ENCODE measurements around the gene DPEP3. TPM values are rescaled to one million over a fixed set of nuclear protein-coding genes. Genes with fewer than 3 reads are reported as not detected.
A peak's percentile ranks its signal among the peaks of the same experiment; 100 is the strongest.

The DPEP3 gene
- total and polyA plus RNA-seq, 10 of the 15 experiments (the other 5 are each of a cell fraction or from before 2014, with no cell fraction given) = not detected

GRCh38 chr16:67969254-67970039 is 10.9 kb downstream of the DPEP3 start:
- ChIA-PET CTCF (interaction anchor here (0.6 to 0.9 kb wide), 4 partner anchors 16 to 86 kb away, joined by 3 to 4 read pairs (median 4); no protein-coding TSS in a partner anchor), SMC1A (ENCODE audit: uncharacterized antibody, unreplicated experiment) (interaction anchor here (1.3 kb wide), 1 partner anchor 68 kb away, joined by 3 read pairs; no protein-coding TSS in a partner anchor), RAD21 (ENCODE audit: unreplicated experiment) (interaction anchor here (1.0 to 2.0 kb wide), 3 partner anchors 15 to 105 kb away, joined by 3 to 10 read pairs (median 3); partner anchors contain the start of gene PSMB10), POLR2A (interaction anchor here (0.6 to 1.4 kb wide), 8 partner anchors 12 to 105 kb away, joined by 3 to 7 read pairs (median 4); partner anchors contain the start of gene PSMB10)
- FAIRE-seq (no peak), ATAC-seq (no peak; the same call in 1 of the 3 replicates), DNase-seq (ENCODE audit: low read depth, low spot score) (no peak)
- H3K9me3 ChIP-seq (replicated peaks; ENCODE audit: control insufficient read depth, insufficient read depth, low read length) = no peaks in the 10 kb centered on the region
- no peak for TF ChIP-seq BRCA1 (IDR thresholded peaks at IDR 0.05; ENCODE audit: low read depth, low read length)
- TF ChIP-seq ZNF384 (IDR thresholded peaks at IDR 0.05; ENCODE audit: borderline replicate concordance, low read depth, low read length) = peak; percentile 62; the same call in 1 of the 2 replicates
- TF ChIP-seq NR2C2 (IDR thresholded peaks at IDR 0.05; ENCODE audit: borderline replicate concordance, control insufficient read depth, insufficient read length, low read depth) = no peak
- peak overlapping the region; percentile 76 for H3K27ac ChIP-seq (ENCODE audit: control insufficient read depth, insufficient read depth)
- peak overlapping the region; percentile 83 for H3K9ac ChIP-seq (ENCODE audit: control insufficient read depth, insufficient read depth, low read length)
- no peaks in the 10 kb centered on the region for H3K27me3 ChIP-seq (replicated peaks in 1 of 2; ENCODE audit: control insufficient read depth in 2 of 2, insufficient read depth in 2 of 2, low read length in 1 of 2)
- WGBS (ENCODE audit: insufficient coverage, insufficient replicate concordance, low lambda C conversion rate, missing lambda C conversion rate) = 37% methylated on average over 27 of the region's 40 CpGs
- H4K20me1 ChIP-seq (ENCODE audit: control insufficient read depth, insufficient read depth) = no peaks in the 10 kb centered on the region
- no peaks in the 10 kb centered on the region for H3K36me3 ChIP-seq (ENCODE audit: control insufficient read depth in 2 of 2, insufficient read depth in 2 of 2, low read length in 1 of 2)
- H3K4me1 ChIP-seq (ENCODE audit: control insufficient read depth, insufficient read depth, low read length) = peaks cover 25% of the 10 kb centered on the region
- peak overlapping the region; percentile 89 for H2AFZ ChIP-seq (ENCODE audit: control insufficient read depth, low read depth, low read length)
- no TSS peak for BruUV-seq (replicated peaks)
- peak overlapping the region; percentile 96 for H3K4me2 ChIP-seq (ENCODE audit: control insufficient read depth, insufficient read depth)
- H3K79me2 ChIP-seq (ENCODE audit: control insufficient read depth, insufficient read depth, low read length) = peaks cover 20% of the 10 kb centered on the region
- H3K4me3 ChIP-seq = peak overlapping the region; percentile 96
- intact Hi-C loops (cut with micrococcal nuclease; ENCODE audit: unreplicated experiment) = loop anchor here (2.0 kb wide), 2 partner anchors 15 to 71 kb away; no protein-coding TSS in a partner anchor
- in situ Hi-C loops (cut with MboI) = no loop called here

All from GM12878 (cell line).